NCI-H2227 (cell line): ENCODE data around the gene MPP2.

Experiments
- DNase-seq: peaks from one replicate; lab custom pipeline; 2025; ENCODE audit not compliant: unreplicated experiment; lab: John Stamatoyannopoulos, UW

MPP2 gene

GRCh38 chr17:43852571-43852970, 54.8 kb downstream of the MPP2 start:
- no peak for DNase-seq

GRCh38 chr17:43849116-43849515, 58.2 kb downstream of the MPP2 start:
- no peak for DNase-seq

GRCh38 chr17:43848601-43849000, 58.7 kb downstream of the MPP2 start:
- no peak for DNase-seq

GRCh38 chr17:43846963-43847371, 60.4 kb downstream of the MPP2 start, which contains the start of gene CD300LG:
Gene CD300LG (plus strand): TSS chr17:43847176. CDS start chr17:43847217, 41 bp downstream.
- no peak for DNase-seq

- peak; percentile 82 for DNase-seq
Measured at GRCh38 chr17:43846221-43846712, 61.1 kb downstream of the MPP2 start.

GRCh38 chr17:43845766-43846165, 61.6 kb downstream of the MPP2 start:
- DNase-seq, result no peak

- no peak for DNase-seq
Measured at GRCh38 chr17:43844241-43844640, 63.1 kb downstream of the MPP2 start.

GRCh38 chr17:43842975-43843325, 64.4 kb downstream of the MPP2 start:
- no peak for DNase-seq

GRCh38 chr17:43842091-43842974, 65.0 kb downstream of the MPP2 start:
- DNase-seq, result peak; percentile 54

GRCh38 chr17:43841282-43841681, 66.1 kb downstream of the MPP2 start:
- DNase-seq, result no peak

- no peak for DNase-seq
Measured at GRCh38 chr17:43840814-43841213, 66.5 kb downstream of the MPP2 start.

GRCh38 chr17:43839670-43840108, 67.6 kb downstream of the MPP2 start:
- peak; percentile 84 for DNase-seq

- no peak for DNase-seq
Measured at GRCh38 chr17:43834106-43834505, 73.2 kb downstream of the MPP2 start.

- DNase-seq, result peak; percentile 93
Measured at GRCh38 chr17:43832976-43833829, 74.1 kb downstream of the MPP2 start, which contains the start of gene MPP3. Gene MPP3 (minus strand): TSS chr17:43833146. CDS start chr17:43831906, 1,240 bp downstream.

GRCh38 chr17:43832168-43832975, 75.0 kb downstream of the MPP2 start:
- DNase-seq, result peak; percentile 76

GRCh38 chr17:43831633-43832032, 75.7 kb downstream of the MPP2 start:
- DNase-seq, result no peak

GRCh38 chr17:43830510-43831140, 76.7 kb downstream of the MPP2 start:
- DNase-seq, result no peak

GRCh38 chr17:43829738-43830137, 77.6 kb downstream of the MPP2 start:
- DNase-seq, result no peak

- DNase-seq, result no peak
Measured at GRCh38 chr17:43827596-43827995, 79.7 kb downstream of the MPP2 start.

GRCh38 chr17:43826206-43826605, 81.1 kb downstream of the MPP2 start:
- no peak for DNase-seq
